ENCODE results near the gene P2RX1.

DNA sequence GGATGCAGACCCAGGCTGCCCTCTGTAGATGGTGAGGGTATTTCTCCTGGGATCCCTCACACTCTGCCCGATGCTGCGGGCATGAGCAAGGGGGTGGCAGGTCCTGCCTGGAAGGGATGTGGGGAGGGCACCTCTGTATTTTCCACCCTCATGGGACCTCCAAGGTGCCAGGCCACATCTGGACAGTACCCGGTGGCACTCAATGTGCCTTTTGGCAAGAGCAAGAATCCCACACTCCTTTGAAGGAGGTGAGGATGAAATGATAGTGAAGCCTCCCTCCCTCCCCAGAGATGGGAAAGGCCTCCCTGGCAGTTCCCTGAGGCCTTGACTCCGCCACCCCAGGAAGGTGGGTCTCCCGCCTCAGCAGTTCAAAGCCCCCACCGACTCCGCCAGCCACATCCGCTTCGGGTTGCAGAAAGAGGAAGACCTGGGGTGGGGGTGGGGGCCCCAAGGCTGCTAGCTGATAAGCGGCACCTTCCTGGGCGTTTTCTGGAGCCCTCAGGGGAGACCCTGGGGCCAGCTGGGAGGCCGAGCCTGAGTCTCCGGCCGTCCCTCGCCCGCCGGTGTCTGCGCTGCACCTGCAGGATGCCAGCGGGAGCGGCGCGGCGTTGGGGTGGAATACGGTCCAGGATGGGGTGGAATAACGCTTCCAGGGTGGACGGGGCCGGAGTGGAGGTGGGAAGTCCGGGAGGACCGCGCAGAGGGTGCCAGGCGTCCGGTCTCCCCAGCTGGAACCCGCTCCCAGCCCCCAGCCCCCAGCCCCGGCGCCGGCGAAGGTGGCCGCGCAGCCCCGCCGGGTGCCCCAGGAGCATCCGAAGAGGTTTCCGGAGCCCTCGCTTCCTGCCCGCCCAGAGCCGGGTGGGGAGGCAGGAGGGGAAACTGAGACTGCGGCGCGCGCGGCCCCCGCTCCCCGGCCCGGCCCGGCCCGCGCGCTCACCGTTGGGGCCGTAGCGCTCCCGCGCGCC is 47.3 kb upstream of the P2RX1 start:
- TF ChIP-seq TAF1 (IDR thresholded peaks at IDR 0.05; ENCODE audit: borderline replicate concordance, insufficient read depth, low read length) (no peak), POLR2AphosphoS5 (IDR thresholded peaks at IDR 0.05; ENCODE audit: low read depth, low read length) (no peak)
- TF ChIP-seq, protein P1, sequence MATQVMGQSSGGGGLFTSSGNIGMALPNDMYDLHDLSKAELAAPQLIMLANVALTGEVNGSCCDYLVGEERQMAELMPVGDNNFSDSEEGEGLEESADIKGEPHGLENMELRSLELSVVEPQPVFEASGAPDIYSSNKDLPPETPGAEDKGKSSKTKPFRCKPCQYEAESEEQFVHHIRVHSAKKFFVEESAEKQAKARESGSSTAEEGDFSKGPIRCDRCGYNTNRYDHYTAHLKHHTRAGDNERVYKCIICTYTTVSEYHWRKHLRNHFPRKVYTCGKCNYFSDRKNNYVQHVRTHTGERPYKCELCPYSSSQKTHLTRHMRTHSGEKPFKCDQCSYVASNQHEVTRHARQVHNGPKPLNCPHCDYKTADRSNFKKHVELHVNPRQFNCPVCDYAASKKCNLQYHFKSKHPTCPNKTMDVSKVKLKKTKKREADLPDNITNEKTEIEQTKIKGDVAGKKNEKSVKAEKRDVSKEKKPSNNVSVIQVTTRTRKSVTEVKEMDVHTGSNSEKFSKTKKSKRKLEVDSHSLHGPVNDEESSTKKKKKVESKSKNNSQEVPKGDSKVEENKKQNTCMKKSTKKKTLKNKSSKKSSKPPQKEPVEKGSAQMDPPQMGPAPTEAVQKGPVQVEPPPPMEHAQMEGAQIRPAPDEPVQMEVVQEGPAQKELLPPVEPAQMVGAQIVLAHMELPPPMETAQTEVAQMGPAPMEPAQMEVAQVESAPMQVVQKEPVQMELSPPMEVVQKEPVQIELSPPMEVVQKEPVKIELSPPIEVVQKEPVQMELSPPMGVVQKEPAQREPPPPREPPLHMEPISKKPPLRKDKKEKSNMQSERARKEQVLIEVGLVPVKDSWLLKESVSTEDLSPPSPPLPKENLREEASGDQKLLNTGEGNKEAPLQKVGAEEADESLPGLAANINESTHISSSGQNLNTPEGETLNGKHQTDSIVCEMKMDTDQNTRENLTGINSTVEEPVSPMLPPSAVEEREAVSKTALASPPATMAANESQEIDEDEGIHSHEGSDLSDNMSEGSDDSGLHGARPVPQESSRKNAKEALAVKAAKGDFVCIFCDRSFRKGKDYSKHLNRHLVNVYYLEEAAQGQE (IDR thresholded peaks at IDR 0.05; ENCODE audit: insufficient read depth in 1 of 2, low read depth in 2 of 2, low read length in 2 of 2): no peak
